Stimulated activated memory B cell treated with anti-CD40 and anti-IgM and Interleukin-4, amounts not matched to agents 10 μg/mL and 1 μg/mL and 100 μg/mL, for 72 hours (primary cell): ENCODE measurements around the gene FGFR2.

ENCODE experiments used
- ATAC-seq: fragments of 150-1000 bp; cut with Tn5 transposase; 2 replicates; pipeline ENCODE4 v1.10.0; 2021
- H3K27ac Mint-ChIP-seq: one replicate; pipeline ENCODE4 v1.8.0; 2022; ENCODE audit warnings: mild to moderate bottlenecking, mixed read lengths
- H3K27me3 Mint-ChIP-seq: one replicate; pipeline ENCODE4 v1.8.0; 2022; ENCODE audit warnings: mixed read lengths
- H3K36me3 Mint-ChIP-seq: one replicate; pipeline ENCODE4 v1.8.0; 2022; ENCODE audit warnings: mixed read lengths
- H3K4me1 Mint-ChIP-seq: one replicate; pipeline ENCODE4 v1.8.0; 2022; ENCODE audit warnings: mixed read lengths
- H3K4me3 Mint-ChIP-seq: one replicate; pipeline ENCODE4 v1.8.0; 2022; ENCODE audit warnings: mild to moderate bottlenecking, moderate library complexity, mixed read lengths
- H3K9me3 Mint-ChIP-seq: one replicate; pipeline ENCODE4 v1.8.0; 2022; ENCODE audit warnings: mixed read lengths

Gene FGFR2

DNA sequence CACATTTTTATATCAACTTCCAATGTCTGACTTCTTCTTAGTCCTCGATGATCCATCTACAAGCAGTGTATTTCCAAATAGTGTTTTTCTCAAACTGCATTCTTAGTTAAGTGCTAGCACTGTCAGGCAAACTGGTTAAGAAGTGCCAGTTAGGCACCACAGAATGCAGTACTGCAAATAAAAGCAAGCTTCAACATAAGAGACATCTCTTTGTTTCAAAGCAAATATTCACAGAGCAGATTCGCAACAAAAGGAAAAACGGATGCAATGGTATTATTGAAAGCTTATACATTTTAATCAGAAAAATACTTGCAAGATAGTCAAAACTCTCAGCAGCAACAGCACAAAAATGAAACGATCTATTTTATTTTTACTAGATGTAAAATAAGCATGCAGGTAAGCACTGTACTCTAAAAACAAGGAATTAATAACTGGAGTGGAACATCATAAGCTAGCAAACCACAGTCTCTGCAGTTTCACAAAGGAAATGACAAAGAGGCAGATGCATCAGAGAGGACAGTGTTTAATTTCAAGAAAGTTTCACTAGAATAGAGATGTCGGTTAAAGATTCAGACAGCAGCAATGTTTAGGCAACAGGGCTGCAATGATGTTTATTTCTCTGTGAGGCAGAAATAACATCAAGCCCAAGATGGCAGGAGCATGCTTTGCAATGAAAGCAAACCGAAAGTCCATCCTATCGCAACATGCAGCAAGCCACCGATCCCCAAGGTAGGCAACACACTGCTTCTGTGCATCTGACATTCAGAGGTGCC lies 82.0 kb downstream of the FGFR2 start:
- H3K27ac Mint-ChIP-seq: no peak overlapping the region
- H3K27me3 Mint-ChIP-seq: no peaks in the 10 kb centered on the region
- no peak overlapping the region for H3K4me3 Mint-ChIP-seq
- no peaks in the 10 kb centered on the region for H3K4me1 Mint-ChIP-seq
- ATAC-seq: no peak
- no peaks in the 10 kb centered on the region for H3K36me3 Mint-ChIP-seq
- H3K9me3 Mint-ChIP-seq: peaks cover 2% of the 10 kb centered on the region

- H3K4me3 Mint-ChIP-seq: no peak overlapping the region
- H3K4me1 Mint-ChIP-seq: no peaks in the 10 kb centered on the region
- no peaks in the 10 kb centered on the region for H3K27me3 Mint-ChIP-seq
- no peaks in the 10 kb centered on the region for H3K36me3 Mint-ChIP-seq
- H3K27ac Mint-ChIP-seq: no peak overlapping the region
- H3K9me3 Mint-ChIP-seq: peaks cover 2% of the 10 kb centered on the region
- no peak for ATAC-seq
Measured at GRCh38 chr10:121514141-121514865, 83.9 kb downstream of the FGFR2 start.

DNA sequence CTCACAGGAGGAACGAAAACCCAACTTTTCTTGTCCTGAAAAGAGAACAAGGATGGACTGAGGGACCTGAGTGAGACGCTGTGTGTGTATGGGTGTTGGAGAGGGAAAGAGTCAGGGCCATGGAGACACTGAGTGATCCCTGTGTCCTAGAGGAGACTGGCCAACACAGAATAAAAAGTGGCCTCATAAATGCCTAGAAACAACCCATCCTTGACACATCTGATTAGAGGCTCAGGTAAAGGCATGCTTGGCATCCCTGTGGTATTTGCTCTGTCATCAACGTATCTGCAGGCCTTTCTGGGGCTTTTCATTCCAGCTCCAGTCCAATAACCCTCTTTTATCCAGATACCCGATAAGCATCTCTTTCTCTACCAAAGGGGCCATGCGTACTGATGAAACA lies 86.3 kb downstream of the FGFR2 start:
- no peaks in the 10 kb centered on the region for H3K36me3 Mint-ChIP-seq
- H3K27ac Mint-ChIP-seq: no peak overlapping the region
- peaks cover 2% of the 10 kb centered on the region for H3K9me3 Mint-ChIP-seq
- no peak for ATAC-seq
- H3K4me3 Mint-ChIP-seq: no peak overlapping the region
- no peaks in the 10 kb centered on the region for H3K4me1 Mint-ChIP-seq
- H3K27me3 Mint-ChIP-seq: no peaks in the 10 kb centered on the region

DNA sequence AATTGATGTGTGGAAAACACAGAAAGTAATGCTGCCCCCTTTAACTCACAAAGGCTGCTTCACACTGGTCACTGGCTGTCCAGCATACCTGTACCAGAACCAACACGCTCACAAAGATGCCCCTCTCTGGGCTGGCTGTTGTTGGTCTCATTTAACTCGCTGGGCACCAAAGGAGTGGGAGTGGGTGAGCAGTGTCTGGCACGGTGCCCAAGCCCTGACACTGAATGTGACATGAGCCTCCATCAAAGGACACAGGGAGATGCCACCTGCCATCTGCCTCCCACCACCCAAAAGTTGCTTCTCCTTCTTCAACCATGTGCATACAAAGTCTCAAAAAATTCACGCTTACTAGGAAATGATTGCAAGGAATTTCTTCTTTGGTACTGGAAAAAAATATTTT lies 86.8 kb downstream of the FGFR2 start:
- no peak for ATAC-seq
- H3K9me3 Mint-ChIP-seq: peaks cover 2% of the 10 kb centered on the region
- no peaks in the 10 kb centered on the region for H3K27me3 Mint-ChIP-seq

DNA sequence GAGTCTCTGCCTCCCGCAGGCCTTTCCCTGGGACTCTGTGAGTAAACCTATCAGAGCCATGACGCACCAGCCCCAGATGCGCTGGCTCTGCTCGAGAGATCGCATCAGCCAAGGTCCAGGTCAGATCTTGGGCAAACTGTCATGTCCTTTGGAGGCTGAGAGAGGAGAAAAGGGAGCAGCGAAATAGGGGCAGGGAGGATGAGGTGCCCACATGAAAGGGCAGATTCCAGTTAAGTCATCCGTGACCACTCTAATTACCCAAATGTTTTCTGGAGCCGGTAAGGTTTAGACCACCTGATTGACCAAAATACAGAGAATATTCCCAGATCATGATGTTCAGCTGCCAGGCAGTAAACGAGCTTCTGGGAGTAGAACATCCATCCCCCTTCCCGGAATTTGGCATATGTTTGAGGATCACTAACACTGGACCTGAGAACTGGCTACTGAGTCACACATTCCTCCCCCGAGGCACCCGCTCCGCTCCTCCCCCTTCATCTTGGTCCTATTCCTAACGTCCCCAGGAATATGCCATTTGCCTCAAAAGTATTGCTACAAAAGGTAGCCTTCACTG lies 88.0 kb downstream of the FGFR2 start:
- Mint-ChIP-seq H3K4me3 (no peak overlapping the region), H3K4me1 (no peaks in the 10 kb centered on the region), H3K36me3 (no peaks in the 10 kb centered on the region), H3K27ac (no peak overlapping the region), H3K27me3 (no peaks in the 10 kb centered on the region), H3K9me3 (no peaks in the 10 kb centered on the region)
- ATAC-seq: no peak

More for the DNA sequence above, 86.8 kb downstream of the FGFR2 start:
- Mint-ChIP-seq H3K4me1 (no peaks in the 10 kb centered on the region), H3K36me3 (no peaks in the 10 kb centered on the region), H3K4me3 (no peak overlapping the region), H3K27ac (no peak overlapping the region)

DNA sequence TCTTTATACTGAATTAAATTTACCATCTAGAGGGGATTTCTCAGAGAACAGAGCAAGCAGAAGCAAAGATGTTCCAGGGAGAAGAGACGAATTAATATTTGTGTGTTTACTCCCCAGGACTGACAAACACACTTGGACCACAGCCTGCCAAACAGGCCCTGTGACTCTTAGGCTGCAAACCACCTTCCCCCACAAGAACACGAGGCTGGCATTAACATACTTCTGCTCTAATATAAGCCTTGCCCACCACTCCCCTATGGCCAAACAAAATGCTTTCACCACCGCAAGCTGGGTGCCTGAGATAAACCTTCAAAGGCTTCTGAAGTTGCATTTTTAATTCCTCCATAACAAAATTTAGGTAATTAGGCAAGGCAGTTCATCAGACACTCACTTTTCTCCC lies 88.4 kb downstream of the FGFR2 start:
- no peak for ATAC-seq
- no peaks in the 10 kb centered on the region for H3K9me3 Mint-ChIP-seq
- H3K4me3 Mint-ChIP-seq: no peak overlapping the region
- no peaks in the 10 kb centered on the region for H3K27me3 Mint-ChIP-seq
- H3K36me3 Mint-ChIP-seq: no peaks in the 10 kb centered on the region
- H3K4me1 Mint-ChIP-seq: no peaks in the 10 kb centered on the region
- no peak overlapping the region for H3K27ac Mint-ChIP-seq

DNA sequence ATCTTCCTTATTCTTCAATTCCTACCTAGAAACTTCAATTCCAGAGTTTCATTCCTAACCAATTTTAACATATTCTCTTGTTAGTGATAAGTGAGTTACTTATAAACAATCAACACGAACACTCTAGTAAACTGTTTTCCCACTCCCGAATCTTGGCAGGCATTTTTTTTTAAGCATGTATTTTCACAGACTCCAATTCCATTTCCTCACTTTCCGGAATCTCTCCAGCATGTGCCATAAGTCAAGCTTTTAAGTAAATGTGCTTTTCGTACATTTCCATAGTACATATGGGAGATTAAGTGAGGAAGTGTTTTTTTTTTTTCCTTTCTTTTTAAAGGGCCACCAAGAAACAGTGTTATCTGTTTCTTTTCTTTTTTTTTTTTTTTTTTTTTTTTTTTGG lies 89.1 kb downstream of the FGFR2 start:
- ATAC-seq: no peak
- no peaks in the 10 kb centered on the region for H3K27me3 Mint-ChIP-seq
- H3K9me3 Mint-ChIP-seq: no peaks in the 10 kb centered on the region
- H3K4me3 Mint-ChIP-seq: no peak overlapping the region
- no peak overlapping the region for H3K27ac Mint-ChIP-seq
- H3K36me3 Mint-ChIP-seq: no peaks in the 10 kb centered on the region
- H3K4me1 Mint-ChIP-seq: no peaks in the 10 kb centered on the region

GRCh38 chr10:121503587-121504051 lies 94.6 kb downstream of the FGFR2 start:
- H3K4me3 Mint-ChIP-seq: no peak overlapping the region
- no peak overlapping the region for H3K27ac Mint-ChIP-seq
- H3K9me3 Mint-ChIP-seq: no peaks in the 10 kb centered on the region
- H3K27me3 Mint-ChIP-seq: no peaks in the 10 kb centered on the region
- H3K36me3 Mint-ChIP-seq: no peaks in the 10 kb centered on the region
- ATAC-seq: no peak
- H3K4me1 Mint-ChIP-seq: no peaks in the 10 kb centered on the region

DNA sequence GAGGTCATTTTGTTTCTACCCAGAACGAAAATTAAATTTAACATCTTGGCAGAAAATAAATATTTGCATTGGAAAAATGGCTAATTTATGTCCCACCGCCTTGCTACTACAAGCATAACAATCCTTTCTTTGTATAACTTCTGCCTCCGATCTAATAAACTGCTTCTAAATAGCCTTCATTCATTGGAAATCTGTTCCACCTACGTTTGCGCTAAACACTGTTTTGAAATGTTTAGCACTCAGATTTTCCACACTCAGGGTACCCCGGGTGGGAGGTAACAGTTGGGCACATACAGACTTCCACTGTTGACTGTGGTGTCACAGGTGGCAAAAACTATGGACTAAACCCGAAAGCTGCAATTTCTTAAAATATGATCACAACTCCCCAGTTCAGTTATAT lies 96.4 kb downstream of the FGFR2 start:
- no peak overlapping the region for H3K4me3 Mint-ChIP-seq
- H3K27me3 Mint-ChIP-seq: no peaks in the 10 kb centered on the region
- H3K4me1 Mint-ChIP-seq: no peaks in the 10 kb centered on the region
- no peak overlapping the region for H3K27ac Mint-ChIP-seq
- H3K9me3 Mint-ChIP-seq: no peaks in the 10 kb centered on the region
- H3K36me3 Mint-ChIP-seq: no peaks in the 10 kb centered on the region
- no peak for ATAC-seq

- Mint-ChIP-seq H3K27ac (no peak overlapping the region), H3K36me3 (no peaks in the 10 kb centered on the region), H3K4me1 (no peaks in the 10 kb centered on the region), H3K9me3 (no peaks in the 10 kb centered on the region), H3K27me3 (no peaks in the 10 kb centered on the region), H3K4me3 (no peak overlapping the region)
- ATAC-seq: no peak
Measured at GRCh38 chr10:121500701-121501332, 97.4 kb downstream of the FGFR2 start.

DNA sequence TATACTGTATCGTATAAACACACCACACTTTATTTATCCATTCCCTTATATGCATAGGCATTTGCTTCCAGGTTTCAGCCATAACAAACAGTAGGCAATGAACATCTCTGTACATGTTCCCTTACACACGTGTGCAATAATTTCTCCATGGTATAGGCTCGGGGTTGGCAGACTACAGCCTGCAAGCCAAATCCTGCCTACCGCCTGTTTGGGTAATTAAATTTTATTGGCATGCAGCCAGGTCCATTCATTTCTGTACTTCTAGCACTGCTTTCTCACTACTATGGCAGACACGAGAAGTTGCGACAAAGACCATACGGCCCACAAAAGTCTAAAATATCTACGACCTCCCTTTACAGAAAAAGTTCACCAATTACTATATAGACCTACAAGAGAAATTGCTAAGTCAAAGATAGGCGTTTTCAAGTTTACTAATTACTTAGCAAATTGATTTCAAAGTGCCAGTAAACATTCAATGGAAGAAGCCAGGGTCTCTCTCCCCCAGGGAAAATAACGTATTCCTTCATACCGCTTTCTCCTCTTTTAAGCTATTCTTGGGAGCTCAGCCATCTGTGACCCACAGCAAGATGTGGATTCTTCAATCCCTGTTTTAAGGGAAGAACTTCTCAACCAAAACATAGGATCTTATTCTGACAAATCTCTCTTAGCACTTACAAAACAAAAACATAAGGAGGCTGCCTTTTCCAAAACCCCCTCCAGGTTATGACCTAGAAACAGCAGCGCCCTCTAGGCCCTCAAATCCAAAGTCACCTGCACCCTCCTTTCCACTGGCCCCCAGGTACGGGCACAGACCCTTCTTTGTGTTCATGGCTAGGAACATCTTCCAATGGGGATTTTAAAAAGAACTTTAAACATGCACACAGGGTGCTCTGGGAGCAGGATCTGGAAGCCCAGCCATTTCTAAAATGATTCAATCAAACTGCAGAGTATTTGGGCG lies 100.5 kb downstream of the FGFR2 start:
- no peaks in the 10 kb centered on the region for H3K4me1 Mint-ChIP-seq
- no peak overlapping the region for H3K4me3 Mint-ChIP-seq
- no peak for ATAC-seq
- H3K36me3 Mint-ChIP-seq: no peaks in the 10 kb centered on the region
- peaks cover 15% of the 10 kb centered on the region for H3K27me3 Mint-ChIP-seq
- no peak overlapping the region for H3K27ac Mint-ChIP-seq
- H3K9me3 Mint-ChIP-seq: no peaks in the 10 kb centered on the region

GRCh38 chr10:121495719-121496118 lies 102.5 kb downstream of the FGFR2 start:
- no peak for ATAC-seq
- no peak overlapping the region for H3K4me3 Mint-ChIP-seq
- no peaks in the 10 kb centered on the region for H3K9me3 Mint-ChIP-seq
- no peak overlapping the region for H3K27ac Mint-ChIP-seq
- H3K4me1 Mint-ChIP-seq: no peaks in the 10 kb centered on the region
- no peaks in the 10 kb centered on the region for H3K36me3 Mint-ChIP-seq
- H3K27me3 Mint-ChIP-seq: peaks cover 15% of the 10 kb centered on the region

DNA sequence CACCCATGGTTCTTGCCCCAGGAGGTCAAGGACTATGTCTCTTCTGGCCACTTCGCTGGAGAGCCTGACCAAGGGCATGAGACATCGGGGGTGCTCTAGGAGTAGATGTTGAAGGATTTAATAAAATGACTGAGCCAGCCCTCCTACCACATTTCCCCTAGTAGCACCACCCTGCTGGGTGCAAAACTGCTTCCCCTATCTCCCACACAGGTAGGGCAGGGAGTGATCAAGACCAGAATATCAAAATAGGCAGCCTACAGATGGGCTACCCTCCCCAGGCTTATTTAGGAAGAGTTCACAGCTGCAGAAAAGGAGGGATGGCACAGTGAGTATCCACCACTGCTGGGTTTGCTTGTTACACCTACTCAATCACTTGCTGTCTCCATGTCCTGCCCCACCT lies 103.9 kb downstream of the FGFR2 start:
- no peak overlapping the region for H3K27ac Mint-ChIP-seq
- H3K36me3 Mint-ChIP-seq: no peaks in the 10 kb centered on the region
- peaks cover 15% of the 10 kb centered on the region for H3K27me3 Mint-ChIP-seq
- no peaks in the 10 kb centered on the region for H3K4me1 Mint-ChIP-seq
- peaks cover 5% of the 10 kb centered on the region for H3K9me3 Mint-ChIP-seq
- no peak overlapping the region for H3K4me3 Mint-ChIP-seq
- no peak for ATAC-seq

- Mint-ChIP-seq H3K4me1 (no peaks in the 10 kb centered on the region), H3K9me3 (peaks cover 6% of the 10 kb centered on the region), H3K36me3 (no peaks in the 10 kb centered on the region), H3K27me3 (peaks cover 15% of the 10 kb centered on the region), H3K27ac (no peak overlapping the region), H3K4me3 (no peak overlapping the region)
- ATAC-seq: no peak
Measured at GRCh38 chr10:121493521-121493920, 104.7 kb downstream of the FGFR2 start.
